B cell (primary cell): ENCODE measurements around the gene CEP55. TPM values are rescaled to one million over a fixed set of nuclear protein-coding genes. Genes with fewer than 3 reads are reported as not detected.

ENCODE experiments used
- ATAC-seq: fragments of 200-7000 bp; cut with Tn5 transposase; one replicate; pipeline ENCODE4 v1.10.0; 2021; ENCODE audit warnings: low read depth, mild to moderate bottlenecking, moderate number of reproducible peaks, moderate library complexity
- CTCF ChIA-PET: fragments of 350-600 bp; sonication (Branson Sonifier 250); formaldehyde crosslinking; loops from one replicate; lab custom pipeline; 2021; ENCODE audit warnings: antibody characterized with exemption, inconsistent platforms; lab: Charles Lee
- POLR2A ChIA-PET: fragments of 350-600 bp; sonication (Branson Sonifier 250); formaldehyde crosslinking; loops from one replicate; lab custom pipeline; 2021; ENCODE audit warnings: antibody characterized with exemption; lab: Charles Lee
- DNase-seq: peaks from one replicate; pipeline ENCODE4 v3.0.0; 2013
- H2AFZ ChIP-seq: 2 replicates; pipeline ENCODE4 v1.6.1; 2012; ENCODE audit warnings: mild to moderate bottlenecking, low read depth, low read length; ENCODE audit not compliant: insufficient read depth, poor library complexity, severe bottlenecking
- H3K27ac ChIP-seq, 2 donors: 1 replicate in 1 of 2; 2 replicates in 1 of 2; pipeline ENCODE4 v1.5.1; 2012 to 2013; ENCODE audit warnings: low read length in 2 of 2, mild to moderate bottlenecking in 2 of 2, moderate library complexity in 1 of 2
- H3K27me3 ChIP-seq, 4 experiments: fragments of 200-600 bp in 1 of 4; sonication (generic) in 1 of 4; replicated peaks in 1 of 4; 1 replicate in 2 of 4; 2 replicates in 2 of 4; pipeline versions ENCODE4 v1.6.1 to v1.7.0; 2013 to 2016; ENCODE audit warnings: low read length in 3 of 4, mild to moderate bottlenecking in 2 of 4, mixed read lengths in 1 of 4, moderate library complexity in 1 of 4; ENCODE audit not compliant: insufficient read depth in 4 of 4, control insufficient read depth in 3 of 4; ENCODE audit errors: control extremely low read depth in 1 of 4
- H3K36me3 ChIP-seq, 2 experiments: replicated peaks in 1 of 2; 1 replicate in 1 of 2; 2 replicates in 1 of 2; pipeline versions ENCODE4 v1.6.1 to v1.7.1; 2013; ENCODE audit warnings: low read length in 1 of 2; ENCODE audit not compliant: insufficient read depth in 2 of 2, control insufficient read depth in 1 of 2; ENCODE audit errors: control extremely low read depth in 1 of 2, extremely low read depth in 1 of 2
- H3K4me1 ChIP-seq, 2 donors: fragments of 200-600 bp in 1 of 2; sonication (generic) in 1 of 2; 1 replicate in 1 of 2; 2 replicates in 1 of 2; pipeline versions ENCODE4 v1.5.1 to v1.6.1; 2013 to 2017; ENCODE audit warnings: low read length in 2 of 2; ENCODE audit not compliant: control insufficient read depth in 2 of 2, insufficient read depth in 2 of 2
- H3K4me2 ChIP-seq: replicated peaks from 2 replicates; pipeline ENCODE3; 2012; ENCODE audit warnings: mild to moderate bottlenecking, low read depth, low read length; ENCODE audit not compliant: poor library complexity, severe bottlenecking
- H3K4me3 ChIP-seq, 5 experiments: fragments of 200-600 bp in 1 of 5; sonication (generic) in 1 of 5; 1 replicate in 3 of 5; 2 replicates in 2 of 5; pipeline versions ENCODE4 v1.5.1 to v1.7.0; 2011 to 2016; ENCODE audit warnings: low read length in 4 of 5, mild to moderate bottlenecking in 4 of 5, low read depth in 2 of 5, control low read depth in 1 of 5, moderate library complexity in 1 of 5; ENCODE audit not compliant: insufficient read depth in 1 of 5; ENCODE audit errors: control extremely low read depth in 1 of 5, extremely low read depth in 1 of 5
- H3K79me2 ChIP-seq: fragments of 200-600 bp; sonication (generic); one replicate; pipeline ENCODE4 v1.6.0; 2016; ENCODE audit warnings: low read length; ENCODE audit not compliant: control insufficient read depth, insufficient read depth
- H3K9ac ChIP-seq: fragments of 200-600 bp; sonication (generic); 2 replicates; pipeline ENCODE4 v1.6.1; 2017; ENCODE audit warnings: mild to moderate bottlenecking, low read length, moderate library complexity
- H3K9me3 ChIP-seq, 3 donors: one replicate each; pipeline versions ENCODE4 v1.6.1 to v1.7.1; 2013; ENCODE audit warnings: low read length in 2 of 3; ENCODE audit not compliant: control insufficient read depth in 2 of 3, insufficient read depth in 1 of 3; ENCODE audit errors: control extremely low read depth in 1 of 3
- H4K20me1 ChIP-seq: 2 replicates; pipeline ENCODE4 v1.6.0; 2012; ENCODE audit warnings: mild to moderate bottlenecking, low read length; ENCODE audit not compliant: insufficient read depth, control insufficient read depth, poor library complexity, severe bottlenecking
- H3K27ac Mint-ChIP-seq: one replicate; pipeline ENCODE4 v1.8.0; 2021; ENCODE audit warnings: mixed read lengths
- H3K27me3 Mint-ChIP-seq: one replicate; pipeline ENCODE4 v1.8.0; 2021; ENCODE audit warnings: mixed read lengths
- H3K4me1 Mint-ChIP-seq: one replicate; pipeline ENCODE4 v1.8.0; 2021; ENCODE audit warnings: mixed read lengths
- H3K4me3 Mint-ChIP-seq: one replicate; pipeline ENCODE4 v1.8.0; 2021; ENCODE audit warnings: mixed read lengths
- H3K9me3 Mint-ChIP-seq: one replicate; pipeline ENCODE4 v1.8.0; 2022; ENCODE audit warnings: mixed read lengths; ENCODE audit not compliant: insufficient read depth
- CTCF ChIP-seq: fragments of 200-600 bp; IDR thresholded peaks from one replicate; pipeline ENCODE4 v1.8.0; 2022; ENCODE audit warnings: antibody characterized with exemption, mild to moderate bottlenecking
- EZH2 ChIP-seq: IDR thresholded peaks from 2 replicates; pipeline ENCODE4 v1.6.1; 2012; ENCODE audit warnings: borderline replicate concordance, low read depth, mild to moderate bottlenecking, moderate library complexity, low read length; ENCODE audit not compliant: insufficient read depth, poor library complexity, severe bottlenecking
- WGBS: methylation state at CpG from one replicate; pipeline ENCODE4 v1.1.5; 2013; ENCODE audit warnings: missing lambda C conversion rate; ENCODE audit not compliant: insufficient coverage; 5-methylcytosine and 5-hydroxymethylcytosine counted together
- intact Hi-C: fragments of 100-400 bp; cut with micrococcal nuclease; formaldehyde crosslinking; loops from one replicate; pipeline ENCODE4 v1.10.0; 2022
- polyA plus RNA-seq: library from polyadenylated mRNA; depleted of rRNA; stranded (reverse); fragments of >200 nt; gene quantifications from 2 replicates; pipeline ENCODE4 v1.2.3, GENCODE V29; 2012
- total RNA-seq, 2 donors: library from RNA; stranded (reverse); fragments of 120-200 nt in 1 of 2; gene quantifications; 1 replicate in 1 of 2; 2 replicates in 1 of 2; pipeline versions ENCODE4 v1.2.3 to v1.2.4, GENCODE V29; 2013 to 2022

The CEP55 gene
- total and polyA plus RNA-seq, 2 donors (not counting 1 experiment from before 2014, with no cell fraction given) = 0.12 to 0.27 TPM

GRCh38 chr10:93567277-93568104 is 71.1 kb downstream of the CEP55 start:
- CTCF ChIA-PET = interaction anchor here (1.8 kb wide), 1 partner anchor 9 kb away, joined by 4 read pairs; no protein-coding TSS in a partner anchor
- intact Hi-C loops = no loop called here

More at GRCh38 chr10:93567277-93568104, 71.1 kb downstream of the CEP55 start:
- POLR2A ChIA-PET = interaction anchor here (0.6 kb wide), 1 partner anchor 1013 kb away, joined by 7 read pairs; no protein-coding TSS in a partner anchor
- Histone ChIP-seq H3K27ac (no peak overlapping the region), H2AFZ (no peak overlapping the region), H3K4me1 (no peaks in the 10 kb centered on the region), H3K9me3 (no peaks in the 10 kb centered on the region), H3K4me2 (no peak overlapping the region), H3K27me3 (peaks cover 0 to 38% (median 8%) of the 10 kb centered on the region in 4 experiments), H4K20me1 (no peaks in the 10 kb centered on the region), H3K9ac (no peak overlapping the region), H3K79me2 (no peaks in the 10 kb centered on the region), H3K4me3 (no peak overlapping the region), H3K36me3 (no peaks in the 10 kb centered on the region)
- no peaks in the 10 kb centered on the region for H3K9me3 Mint-ChIP-seq
- no peak overlapping the region for H3K27ac Mint-ChIP-seq
- ATAC-seq = no peak
- 29% methylated on average over 29 of the region's 33 CpGs for WGBS
- no peak for DNase-seq
- no peaks in the 10 kb centered on the region for H3K4me1 Mint-ChIP-seq
- no peak overlapping the region for H3K4me3 Mint-ChIP-seq
- no peak for TF ChIP-seq EZH2
- no peak for TF ChIP-seq CTCF
- peaks cover 72% of the 10 kb centered on the region for H3K27me3 Mint-ChIP-seq
